HepG2 (cell line): ENCODE results near the gene C4orf36. TPM values are rescaled to one million over a fixed set of nuclear protein-coding genes. Genes with fewer than 3 reads are reported as not detected.
A peak's percentile ranks its signal among the peaks of the same experiment; 100 is the strongest.

ENCODE experiments used
- ADNP ChIP-seq: sonication (generic); formaldehyde crosslinking; IDR thresholded peaks from 2 replicates; pipeline ENCODE4 v1.4.0; 2020; ENCODE audit warnings: missing genetic modification reagents
- ATRX ChIP-seq: sonication (generic); formaldehyde crosslinking; IDR thresholded peaks from 2 replicates; pipeline ENCODE4 v1.4.0; 2020; ENCODE audit warnings: missing genetic modification reagents, borderline replicate concordance
- CHD4 ChIP-seq: fragments of 200-600 bp; sonication (generic); IDR thresholded peaks from 2 replicates; pipeline ENCODE4 v1.7.0; 2017; ENCODE audit warnings: mild to moderate bottlenecking, low read length, borderline replicate concordance
- FOXP4 ChIP-seq: sonication (generic); formaldehyde crosslinking; IDR thresholded peaks from 2 replicates; pipeline ENCODE4 v1.4.0; 2020; ENCODE audit warnings: missing genetic modification reagents
- GFI1 ChIP-seq: sonication (generic); formaldehyde crosslinking; IDR thresholded peaks from 2 replicates; pipeline ENCODE4 v1.5.0; 2020; ENCODE audit warnings: missing genetic modification reagents, mild to moderate bottlenecking, borderline replicate concordance
- KLF12 ChIP-seq: sonication (generic); formaldehyde crosslinking; IDR thresholded peaks from 2 replicates; pipeline ENCODE4 v1.4.0; 2020; ENCODE audit warnings: missing genetic modification reagents, borderline replicate concordance
- KMT2B ChIP-seq: IDR thresholded peaks from 2 replicates; pipeline ENCODE4 v1.6.1; 2016; ENCODE audit warnings: missing genetic modification reagents, missing compliant biosample characterization
- MXD1 ChIP-seq: sonication (generic); formaldehyde crosslinking; IDR thresholded peaks from 2 replicates; pipeline ENCODE4 v1.4.0; 2020; ENCODE audit warnings: mild to moderate bottlenecking, missing genetic modification reagents
- NR2F1 ChIP-seq, 2 experiments: fragments of 450-650 bp in 1 of 2; formaldehyde crosslinking in 1 of 2; IDR thresholded peaks; 2 replicates each; pipeline versions ENCODE4 v1.5.0 to v1.6.1; 2016 to 2020; ENCODE audit warnings: mild to moderate bottlenecking in 1 of 2, missing compliant biosample characterization in 1 of 2, missing genetic modification reagents in 1 of 2, moderate library complexity in 1 of 2
- PAF1 ChIP-seq: IDR thresholded peaks from 2 replicates; pipeline ENCODE4 v1.6.1; 2016; ENCODE audit warnings: missing genetic modification reagents, missing compliant biosample characterization
- PCBP1 ChIP-seq: fragments of 200-400 bp; formaldehyde crosslinking; IDR thresholded peaks from 2 replicates; pipeline ENCODE4 v1.6.1; 2017; ENCODE audit warnings: mild to moderate bottlenecking, low read depth, low read length, borderline replicate concordance
- PITX1 ChIP-seq: sonication (generic); formaldehyde crosslinking; IDR thresholded peaks from 2 replicates; pipeline ENCODE4 v1.5.1; 2020; ENCODE audit warnings: mild to moderate bottlenecking, missing genetic modification reagents
- PPARG ChIP-seq: conservative IDR thresholded peaks from 2 replicates; pipeline ENCODE4 v1.6.1; 2016; ENCODE audit warnings: missing biosample characterization, missing genetic modification reagents
- RBM22 ChIP-seq: fragments of 200-400 bp; formaldehyde crosslinking; optimal IDR thresholded peaks from 2 replicates; pipeline ENCODE3; 2017; ENCODE audit warnings: mild to moderate bottlenecking, low read length, moderate library complexity
- REPIN1 ChIP-seq: sonication (generic); formaldehyde crosslinking; IDR thresholded peaks from 2 replicates; pipeline ENCODE4 v1.8.0; 2022; ENCODE audit warnings: missing genetic modification reagents, low read depth, mild to moderate bottlenecking, borderline replicate concordance
- SMC3 ChIP-seq: IDR thresholded peaks from 2 replicates; pipeline ENCODE4 v1.6.1; 2011; ENCODE audit warnings: low read length, improper control_type of control experiment
- SP1 ChIP-seq, 2 experiments: fragments of 450-650 bp in 1 of 2; sonication (generic) in 1 of 2; formaldehyde crosslinking in 1 of 2; IDR thresholded peaks; 2 replicates each; pipeline versions ENCODE4 v1.4.0 to v1.6.1; 2016 to 2020; ENCODE audit warnings: missing genetic modification reagents in 1 of 2
- ZEB1 ChIP-seq: IDR thresholded peaks from 2 replicates; pipeline ENCODE4 v1.6.1; 2012; ENCODE audit warnings: mild to moderate bottlenecking, low read depth, inconsistent platforms; ENCODE audit not compliant: insufficient replicate concordance
- ZMYM3 ChIP-seq: sonication (generic); formaldehyde crosslinking; IDR thresholded peaks from 2 replicates; pipeline ENCODE4 v1.5.1; 2020; ENCODE audit warnings: mild to moderate bottlenecking, missing genetic modification reagents
- ZNF333 ChIP-seq: sonication (generic); formaldehyde crosslinking; IDR thresholded peaks from 2 replicates; pipeline ENCODE4 v1.4.0; 2020; ENCODE audit warnings: mild to moderate bottlenecking, missing genetic modification reagents, borderline replicate concordance
- ZNF441 ChIP-seq: sonication (generic); formaldehyde crosslinking; IDR thresholded peaks from 2 replicates; pipeline ENCODE4 v1.7.0; 2021; ENCODE audit warnings: missing genetic modification reagents, borderline replicate concordance
- ZNF567 ChIP-seq: sonication (generic); formaldehyde crosslinking; IDR thresholded peaks from 2 replicates; pipeline ENCODE4 v1.8.1; 2023; ENCODE audit warnings: mild to moderate bottlenecking, missing genetic modification reagents, borderline replicate concordance
- ZNF614 ChIP-seq: IDR thresholded peaks from 2 replicates; pipeline ENCODE4 v1.6.1; 2018; ENCODE audit warnings: missing biosample characterization, missing genetic modification reagents, inconsistent platforms, borderline replicate concordance
- ZNF713 ChIP-seq: sonication (generic); formaldehyde crosslinking; IDR thresholded peaks from 2 replicates; pipeline ENCODE4 v1.4.0; 2020; ENCODE audit warnings: mild to moderate bottlenecking, missing genetic modification reagents
- ZNF746 ChIP-seq: sonication (generic); formaldehyde crosslinking; IDR thresholded peaks from 2 replicates; pipeline ENCODE4 v1.8.0; 2022; ENCODE audit warnings: mild to moderate bottlenecking, missing genetic modification reagents
- ZNF768 ChIP-seq: sonication (generic); formaldehyde crosslinking; IDR thresholded peaks from 2 replicates; pipeline ENCODE4 v1.4.0; 2020; ENCODE audit warnings: missing genetic modification reagents
- ZNF784 ChIP-seq: sonication (generic); formaldehyde crosslinking; IDR thresholded peaks from 2 replicates; pipeline ENCODE4 v1.5.1; 2020; ENCODE audit warnings: missing genetic modification reagents, mild to moderate bottlenecking, borderline replicate concordance
- polyA plus RNA-seq, 8 experiments: library from polyadenylated mRNA; depleted of rRNA in 3 of 8; stranded (reverse) in 7 of 8; unstranded in 1 of 8; fragments of >200 nt; fragmentation: Illumina TruSeq in 4 of 8; extraction: Trizol in 4 of 8; gene quantifications; 2 replicates each; pipeline versions ENCODE4 v1.2.1 to v1.2.3, GENCODE V29; 2011 to 2016; ENCODE audit warnings: low read depth in 4 of 8, missing spikeins in 1 of 8, mixed read lengths in 1 of 8; ENCODE audit not compliant: insufficient read depth in 1 of 8
- total RNA-seq, 5 experiments: library from RNA; depleted of rRNA; stranded (reverse); fragments of >200 nt; fragmentation: Illumina TruSeq; extraction: Trizol; gene quantifications; 2 replicates each; pipeline ENCODE4 v1.2.3, GENCODE V29; 2016; ENCODE audit warnings: low read depth in 1 of 5

C4orf36 gene
- total and polyA plus RNA-seq, 2 of the 13 experiments (the other 11 are each of a cell fraction or from before 2014, with no cell fraction given) = 0.63 TPM; not detected in 1

- TF ChIP-seq RBM22 = peak; percentile 52
- TF ChIP-seq PITX1 (CRISPR knock-in tag) = peak; percentile 67; the same call in 1 of the 2 replicates
- peak; percentile 83 for TF ChIP-seq KMT2B (CRISPR knock-in tag)
- TF ChIP-seq ZNF784 = peak; percentile 29; the same call in 1 of the 2 replicates
- peak in 1 of 2 experiments; percentile 30; a peak in 1 of 4 replicates for TF ChIP-seq NR2F1 (CRISPR knock-in tag; IDR thresholded peaks at IDR 0.05)
- TF ChIP-seq ZNF713 (CRISPR knock-in tag) = 0 out of 2 replicates have a peak, but pooled peaks have one; percentile 9
- no peak for TF ChIP-seq ZMYM3 (CRISPR knock-in tag)
- TF ChIP-seq KLF12 = peak; percentile 22; the same call in 1 of the 2 replicates
- TF ChIP-seq ATRX = no peak
- no peak for TF ChIP-seq ZNF567
- no peak for TF ChIP-seq SMC3
- no peak for TF ChIP-seq PAF1 (CRISPR knock-in tag)
- no peak for TF ChIP-seq SP1 (IDR thresholded peaks at IDR 0.05)
- TF ChIP-seq SP1 (CRISPR knock-in tag; IDR thresholded peaks at IDR 0.05) = peak; percentile 76
- TF ChIP-seq ZNF746 = peak; percentile 73
- no peak for TF ChIP-seq ADNP (CRISPR knock-in tag)
- TF ChIP-seq ZNF768 = peak; percentile 40
- no peak for TF ChIP-seq CHD4
- TF ChIP-seq MXD1 = peak; percentile 46
- TF ChIP-seq PPARG = 0 out of 2 replicates have a peak, but pooled peaks have one; percentile 10
- TF ChIP-seq GFI1 (CRISPR knock-in tag) = 0 out of 2 replicates have a peak, but pooled peaks have one; percentile 21
- TF ChIP-seq FOXP4 = peak; percentile 13; the same call in 1 of the 2 replicates
- peak; percentile 64; the same call in 1 of the 2 replicates for TF ChIP-seq ZNF333
- peak; percentile 51 for TF ChIP-seq REPIN1
- TF ChIP-seq ZNF614 (CRISPR knock-in tag) = peak; percentile 5; the same call in 1 of the 2 replicates
- TF ChIP-seq PCBP1 = peak; percentile 21; the same call in 1 of the 2 replicates
- peak; percentile 95 for TF ChIP-seq ZNF441 (CRISPR knock-in tag)
- TF ChIP-seq ZEB1 = no peak
These were observed 42.7 kb upstream of the C4orf36 start, which contains the start of gene AFF1 (continued) for GRCh38 chr4:86934771-86935565.
